DND-41 (cell line): ENCODE results near the gene CIROP.

Experiments used
- ATAC-seq: fragments of 200-7000 bp; cut with Tn5 transposase; 3 replicates; pipeline ENCODE4 v1.9.1; 2021; ENCODE audit warnings: low read depth; ENCODE audit not compliant: insufficient read depth
- DNase-seq: peaks from one replicate; pipeline ENCODE4 v3.0.0-alpha.2; 2020
- H2AFZ ChIP-seq: 2 replicates; pipeline ENCODE4 v1.6.0; 2012; ENCODE audit warnings: low read depth, low read length
- H3K27ac ChIP-seq: 2 replicates; pipeline ENCODE4 v1.5.1; 2012; ENCODE audit warnings: low read length, inconsistent platforms
- H3K27me3 ChIP-seq: fragments of 200-600 bp; sonication (generic); 2 replicates; pipeline ENCODE4 v1.6.0; 2012; ENCODE audit warnings: low read length, mild to moderate bottlenecking, inconsistent platforms; ENCODE audit not compliant: insufficient read depth, poor library complexity
- H3K36me3 ChIP-seq: 2 replicates; pipeline ENCODE4 v1.5.1; 2012; ENCODE audit warnings: low read length, inconsistent platforms; ENCODE audit not compliant: insufficient read depth
- H3K4me1 ChIP-seq: 2 replicates; pipeline ENCODE4 v1.5.1; 2012; ENCODE audit warnings: mild to moderate bottlenecking, low read length; ENCODE audit not compliant: insufficient read depth
- H3K4me2 ChIP-seq: 2 replicates; pipeline ENCODE4 v1.6.0; 2012; ENCODE audit warnings: mild to moderate bottlenecking, moderate library complexity, low read length, inconsistent platforms; ENCODE audit not compliant: insufficient read depth
- H3K4me3 ChIP-seq, 2 experiments: fragments of 200-600 bp in 1 of 2; shearing (Covaris generic) in 1 of 2; 2 replicates each; pipeline ENCODE4 v1.5.1; 2012 to 2016; ENCODE audit warnings: inconsistent platforms in 2 of 2, low read length in 2 of 2, mild to moderate bottlenecking in 2 of 2, low read depth in 1 of 2, moderate library complexity in 1 of 2
- H3K79me2 ChIP-seq: 2 replicates; pipeline ENCODE4 v1.6.0; 2012; ENCODE audit warnings: low read length, inconsistent platforms; ENCODE audit not compliant: insufficient read depth
- H3K9ac ChIP-seq: 2 replicates; pipeline ENCODE4 v1.6.0; 2012; ENCODE audit warnings: low read depth, mild to moderate bottlenecking, inconsistent platforms, low read length, moderate library complexity
- H3K9me3 ChIP-seq: 2 replicates; pipeline ENCODE4 v1.5.1; 2012; ENCODE audit warnings: low read length, moderate library complexity, mild to moderate bottlenecking, inconsistent platforms; ENCODE audit not compliant: insufficient read depth, severe bottlenecking
- H4K20me1 ChIP-seq: 2 replicates; pipeline ENCODE4 v1.6.0; 2012; ENCODE audit warnings: low read length; ENCODE audit not compliant: insufficient read depth
- EZH2 ChIP-seq: IDR thresholded peaks from 3 replicates; pipeline ENCODE4 v1.6.1; 2012; ENCODE audit warnings: borderline replicate concordance, low read depth, mild to moderate bottlenecking, moderate library complexity, low read length, inconsistent platforms; ENCODE audit not compliant: severe bottlenecking
- TF ChIP-seq, protein P1 (sequence below): IDR thresholded peaks from 2 replicates; pipeline ENCODE4 v1.5.1; 2012; ENCODE audit warnings: borderline replicate concordance, low read length, moderate library complexity, mild to moderate bottlenecking; ENCODE audit not compliant: poor library complexity, severe bottlenecking; ENCODE audit errors: extremely low read depth

CIROP gene

DNA sequence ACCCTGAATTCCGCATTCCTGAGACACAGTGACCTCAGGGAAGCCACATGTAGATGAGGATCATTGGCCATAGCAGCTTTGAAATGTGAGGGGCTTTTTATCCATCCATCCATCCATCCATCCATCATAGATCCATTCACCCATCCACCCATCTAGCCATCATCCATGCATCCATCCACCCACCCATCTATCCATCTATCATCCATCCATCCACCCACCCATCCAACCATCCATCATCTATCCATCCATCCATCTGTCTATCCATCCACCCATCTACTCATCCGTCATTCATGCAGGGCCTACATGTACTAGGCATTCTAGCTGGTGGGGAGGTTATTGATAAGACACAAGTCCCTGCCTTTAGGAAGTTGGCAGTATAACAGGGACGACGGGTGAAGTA is 42.2 kb upstream of the CIROP start:
- Histone ChIP-seq H2AFZ (no peak overlapping the region), H3K4me1 (no peaks in the 10 kb centered on the region), H3K79me2 (no peaks in the 10 kb centered on the region), H3K9me3 (no peaks in the 10 kb centered on the region), H3K36me3 (no peaks in the 10 kb centered on the region), H3K4me3 (no peak overlapping the region), H3K27me3 (peaks cover 34% of the 10 kb centered on the region), H4K20me1 (0 out of 2 replicates have a peak, but pooled peaks cover 4% of the 10 kb centered on the region), H3K4me2 (no peak overlapping the region), H3K9ac (no peak overlapping the region), H3K27ac (no peak overlapping the region)
- TF ChIP-seq EZH2: no peak
- TF ChIP-seq, protein P1, sequence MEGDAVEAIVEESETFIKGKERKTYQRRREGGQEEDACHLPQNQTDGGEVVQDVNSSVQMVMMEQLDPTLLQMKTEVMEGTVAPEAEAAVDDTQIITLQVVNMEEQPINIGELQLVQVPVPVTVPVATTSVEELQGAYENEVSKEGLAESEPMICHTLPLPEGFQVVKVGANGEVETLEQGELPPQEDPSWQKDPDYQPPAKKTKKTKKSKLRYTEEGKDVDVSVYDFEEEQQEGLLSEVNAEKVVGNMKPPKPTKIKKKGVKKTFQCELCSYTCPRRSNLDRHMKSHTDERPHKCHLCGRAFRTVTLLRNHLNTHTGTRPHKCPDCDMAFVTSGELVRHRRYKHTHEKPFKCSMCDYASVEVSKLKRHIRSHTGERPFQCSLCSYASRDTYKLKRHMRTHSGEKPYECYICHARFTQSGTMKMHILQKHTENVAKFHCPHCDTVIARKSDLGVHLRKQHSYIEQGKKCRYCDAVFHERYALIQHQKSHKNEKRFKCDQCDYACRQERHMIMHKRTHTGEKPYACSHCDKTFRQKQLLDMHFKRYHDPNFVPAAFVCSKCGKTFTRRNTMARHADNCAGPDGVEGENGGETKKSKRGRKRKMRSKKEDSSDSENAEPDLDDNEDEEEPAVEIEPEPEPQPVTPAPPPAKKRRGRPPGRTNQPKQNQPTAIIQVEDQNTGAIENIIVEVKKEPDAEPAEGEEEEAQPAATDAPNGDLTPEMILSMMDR: no peak
- DNase-seq: no peak
- ATAC-seq: no peak

DNA sequence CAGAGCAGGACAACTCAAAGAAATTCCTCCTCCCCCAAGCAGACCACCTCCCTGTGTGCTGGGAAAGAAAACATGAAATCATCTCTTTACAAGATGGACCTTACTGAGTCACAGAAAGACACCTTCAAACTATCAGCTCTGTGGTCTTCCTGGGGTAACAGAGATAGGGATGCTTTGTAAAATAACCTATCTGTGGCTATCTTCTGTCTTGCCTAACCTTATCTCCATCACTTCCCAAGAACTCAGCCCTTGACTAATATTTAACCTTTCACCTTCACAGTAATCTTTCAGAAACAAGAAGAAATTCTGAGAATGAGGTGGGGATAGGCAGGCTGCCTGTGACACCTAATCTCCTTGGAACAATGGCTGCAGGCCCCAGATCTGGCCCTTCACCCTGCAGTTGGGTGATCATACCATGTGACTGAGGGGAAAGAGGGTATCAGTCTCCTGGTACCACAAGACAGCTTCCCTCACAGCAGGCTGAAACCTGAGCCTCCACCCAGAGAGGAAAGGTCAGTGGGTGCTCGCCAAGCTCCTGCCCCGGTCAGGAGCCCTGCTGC is 41.6 kb upstream of the CIROP start:
- H2AFZ ChIP-seq: no peak overlapping the region
- no peaks in the 10 kb centered on the region for H3K79me2 ChIP-seq
- H3K9ac ChIP-seq: no peak overlapping the region
- H3K36me3 ChIP-seq: no peaks in the 10 kb centered on the region
- H3K27ac ChIP-seq: no peak overlapping the region
- H3K4me2 ChIP-seq: no peak overlapping the region
- no peak overlapping the region for H3K4me3 ChIP-seq
- no peaks in the 10 kb centered on the region for H3K4me1 ChIP-seq
- no peak for TF ChIP-seq EZH2
- no peak for ATAC-seq
- H4K20me1 ChIP-seq: 0 out of 2 replicates have a peak, but pooled peaks cover 4% of the 10 kb centered on the region
- no peaks in the 10 kb centered on the region for H3K9me3 ChIP-seq
- no peak for DNase-seq
- H3K27me3 ChIP-seq: peaks cover 38% of the 10 kb centered on the region

DNA sequence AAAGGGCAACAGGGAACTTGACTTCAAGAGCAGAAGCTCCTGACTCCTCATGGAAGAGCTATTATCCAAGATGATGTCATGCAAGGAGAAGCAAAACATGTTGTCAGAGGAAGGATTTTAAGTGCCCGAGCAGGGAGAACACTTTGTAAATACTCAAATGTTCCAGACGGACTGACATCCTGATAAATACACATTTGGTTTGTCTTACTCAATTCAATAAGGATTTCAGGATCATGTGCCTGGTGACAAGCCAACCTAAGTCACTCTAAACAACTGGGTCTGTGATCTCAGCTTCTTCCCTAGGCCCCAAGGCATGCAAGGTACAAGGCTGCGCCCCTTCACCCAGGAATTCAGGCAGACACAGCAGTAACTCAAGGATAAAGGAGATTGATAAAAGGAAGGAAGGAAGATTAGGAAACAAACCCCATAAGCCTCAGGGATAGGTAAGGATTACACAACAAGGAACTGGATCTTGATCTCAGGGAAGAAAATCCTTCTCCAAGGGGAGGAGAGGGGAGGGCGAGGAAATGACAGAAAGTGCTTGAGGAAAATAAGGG is 41.1 kb upstream of the CIROP start:
- no peak for TF ChIP-seq EZH2
- TF ChIP-seq, protein P1: no peak
- H2AFZ ChIP-seq: no peak overlapping the region
- 0 out of 2 replicates have a peak, but pooled peaks cover 2% of the 10 kb centered on the region for H4K20me1 ChIP-seq
- ATAC-seq: no peak
- H3K4me1 ChIP-seq: no peaks in the 10 kb centered on the region
- no peak overlapping the region for H3K4me2 ChIP-seq
- no peak overlapping the region for H3K4me3 ChIP-seq
- H3K9ac ChIP-seq: no peak overlapping the region
- H3K27ac ChIP-seq: no peak overlapping the region
- DNase-seq: no peak
- H3K9me3 ChIP-seq: no peaks in the 10 kb centered on the region
- no peaks in the 10 kb centered on the region for H3K79me2 ChIP-seq
- H3K36me3 ChIP-seq: no peaks in the 10 kb centered on the region
- H3K27me3 ChIP-seq: peaks cover 36% of the 10 kb centered on the region

GRCh38 chr14:23143911-23144310 is 39.1 kb upstream of the CIROP start:
- no peak for DNase-seq
- no peak overlapping the region for H3K9ac ChIP-seq
- peaks cover 43% of the 10 kb centered on the region for H3K27me3 ChIP-seq
- H3K36me3 ChIP-seq: no peaks in the 10 kb centered on the region
- TF ChIP-seq EZH2: no peak
- TF ChIP-seq, protein P1: no peak
- no peak for ATAC-seq
- no peak overlapping the region for H2AFZ ChIP-seq
- H4K20me1 ChIP-seq: peaks cover 2% of the 10 kb centered on the region; the same call in 1 of the 2 replicates
- no peaks in the 10 kb centered on the region for H3K9me3 ChIP-seq
- no peak overlapping the region for H3K27ac ChIP-seq
- H3K4me3 ChIP-seq: no peak overlapping the region
- no peaks in the 10 kb centered on the region for H3K79me2 ChIP-seq
- H3K4me1 ChIP-seq: no peaks in the 10 kb centered on the region
- H3K4me2 ChIP-seq: no peak overlapping the region
